SK-N-DZ (cell line): ENCODE results near the gene DISC1.
"Not testable (repeated sequence)": the region's sequence is repeated elsewhere in the genome, so short reads cannot be mapped to it uniquely, and the experiment has no call there.

Experiments
- DNase-seq: peaks from one replicate; pipeline ENCODE4 v3.0.0-alpha.2; 2015; ENCODE audit warnings: low spot score

DISC1 gene

DNA sequence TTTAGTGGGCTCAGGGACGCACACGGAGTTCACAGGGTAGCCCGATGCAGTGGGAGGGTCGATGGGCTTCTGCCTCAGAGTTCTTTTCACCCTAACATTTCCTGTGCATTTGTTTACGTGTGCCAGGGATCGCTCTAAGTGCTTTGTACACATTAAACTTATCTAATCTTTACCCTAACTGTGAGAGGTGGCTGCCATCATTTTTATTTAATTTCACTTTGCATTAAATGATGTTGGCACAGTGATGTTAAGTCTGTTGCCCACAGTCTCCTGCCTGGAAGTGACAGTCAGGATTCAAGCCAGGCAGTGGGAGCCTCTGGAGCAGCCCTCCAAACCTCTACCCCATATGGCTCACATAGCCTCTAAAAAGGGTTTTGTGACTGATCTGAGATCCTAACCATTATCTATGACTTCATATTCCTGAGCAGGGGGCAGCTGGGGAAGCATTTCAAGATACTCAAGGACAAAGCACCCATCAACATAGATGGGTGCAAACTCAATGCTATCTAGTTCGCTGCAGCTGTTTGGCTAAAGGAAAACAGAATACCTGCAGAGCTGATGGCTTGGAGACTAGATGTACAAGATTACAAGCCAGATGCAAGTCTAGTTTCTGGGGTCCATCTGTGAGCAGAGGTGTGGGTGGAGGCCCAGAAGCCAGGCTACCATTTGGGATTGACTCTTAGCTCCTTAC is 303.8 kb downstream of the DISC1 start:
- no peak for DNase-seq

DNA sequence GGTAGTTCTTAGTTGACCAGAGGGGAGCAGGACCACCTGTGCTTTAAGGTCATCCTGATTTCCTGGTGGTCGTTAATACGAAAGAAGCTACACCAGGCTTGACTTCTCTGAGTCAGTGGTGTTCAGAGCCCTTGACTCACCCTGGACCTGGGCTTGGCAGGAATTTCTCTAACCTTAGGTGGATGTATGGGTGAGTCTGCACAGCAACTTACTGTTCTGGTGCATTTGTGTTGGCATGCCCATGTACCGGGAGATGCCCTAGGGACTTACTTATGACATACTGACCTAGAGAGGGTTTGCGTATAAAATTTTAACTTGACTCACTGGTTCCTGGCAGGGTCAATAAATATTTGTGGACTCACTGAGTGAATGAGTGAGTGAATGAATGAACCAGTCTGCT is 304.6 kb downstream of the DISC1 start:
- DNase-seq, result no peak

DNA sequence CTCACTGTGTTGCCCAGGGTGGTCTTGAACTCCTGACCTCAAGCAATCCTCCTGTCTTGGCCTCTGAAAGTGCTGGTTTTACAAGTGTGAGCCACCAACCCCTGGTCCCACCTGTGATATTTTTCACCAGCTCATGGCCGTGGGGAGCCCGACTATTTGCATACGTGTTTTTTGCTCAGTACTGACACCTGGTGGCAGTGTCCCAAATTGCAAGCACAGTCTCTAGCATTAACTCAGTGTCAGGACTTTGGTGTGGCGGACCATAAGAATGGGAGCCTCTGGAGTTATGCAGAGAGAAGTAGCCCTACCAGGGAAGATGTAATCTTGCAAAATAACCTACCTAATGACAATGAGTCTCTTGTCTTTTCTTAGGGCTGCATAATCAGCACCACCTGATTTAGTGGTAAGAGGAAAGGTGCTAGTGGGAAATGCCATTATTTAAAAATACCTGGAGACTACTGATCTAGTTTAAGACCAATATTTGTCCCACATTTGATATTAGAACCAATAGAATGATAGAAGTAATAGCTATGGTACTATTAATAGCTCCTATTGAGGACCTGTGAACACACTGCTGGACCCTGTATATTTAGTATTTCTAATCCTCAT is 305.4 kb downstream of the DISC1 start:
- DNase-seq, result no peak

DNA sequence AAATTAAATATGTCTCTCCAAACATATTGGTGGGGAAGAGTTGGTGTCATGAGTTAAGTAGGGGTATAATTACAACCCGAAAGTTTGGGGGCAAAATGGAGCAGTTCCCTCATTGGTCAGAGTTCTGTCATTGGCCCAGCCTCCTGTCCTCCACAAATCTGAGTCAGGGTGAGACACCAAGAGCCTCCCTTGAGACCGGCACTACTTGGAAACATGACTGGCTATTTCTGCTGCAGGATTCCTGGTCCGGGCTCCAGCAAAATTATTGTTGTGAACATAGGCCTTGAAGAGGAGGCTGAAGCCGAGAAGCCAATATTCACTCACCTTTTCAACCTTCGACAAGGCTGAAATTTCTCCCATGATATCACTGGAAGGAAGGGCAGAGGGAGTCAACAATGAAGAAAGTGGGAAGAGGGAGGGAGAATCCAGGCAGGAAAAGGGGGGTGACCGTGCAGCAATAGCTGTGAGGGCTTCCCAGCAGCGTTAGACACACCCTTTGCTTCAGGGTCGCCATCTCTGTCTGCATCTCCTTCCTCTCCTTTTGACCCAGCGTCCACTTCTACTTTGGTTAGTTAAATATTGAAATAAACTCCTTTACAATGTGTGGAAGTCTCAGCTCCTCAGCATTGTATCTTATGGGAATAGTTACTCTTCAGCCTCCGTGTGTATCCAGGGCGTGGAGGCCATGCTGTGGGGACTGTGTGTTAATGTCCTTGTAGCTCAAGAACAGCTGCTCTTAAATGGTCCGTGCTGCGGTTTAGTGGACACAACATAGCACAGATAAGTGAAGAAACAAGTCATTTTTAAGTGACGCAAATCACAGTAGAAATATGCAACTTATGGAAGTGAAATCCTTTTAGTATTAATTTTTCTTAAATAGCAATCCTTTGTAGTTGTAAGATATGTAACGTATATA is 307.4 kb downstream of the DISC1 start:
- DNase-seq, result no peak

DNA sequence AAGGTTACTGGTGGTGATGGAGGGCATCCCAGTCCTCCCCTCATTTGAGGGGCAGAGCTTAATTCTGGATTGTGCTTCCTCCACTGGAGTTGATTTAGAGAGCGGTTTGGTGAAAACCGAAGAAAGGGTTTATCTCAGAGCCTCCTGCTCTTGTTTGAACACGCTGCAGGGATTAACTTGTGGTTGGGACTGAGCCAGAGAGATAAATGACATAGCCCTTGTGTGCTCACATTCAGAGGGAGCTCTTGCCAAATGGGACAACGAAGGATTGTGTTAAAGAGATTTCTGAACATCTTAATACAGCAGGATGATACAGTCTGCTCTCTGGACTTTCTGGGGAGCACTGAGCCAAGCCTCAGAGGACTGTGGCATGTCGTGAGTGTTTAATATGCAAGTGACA is 308.2 kb downstream of the DISC1 start:
- DNase-seq, result no peak

DNA sequence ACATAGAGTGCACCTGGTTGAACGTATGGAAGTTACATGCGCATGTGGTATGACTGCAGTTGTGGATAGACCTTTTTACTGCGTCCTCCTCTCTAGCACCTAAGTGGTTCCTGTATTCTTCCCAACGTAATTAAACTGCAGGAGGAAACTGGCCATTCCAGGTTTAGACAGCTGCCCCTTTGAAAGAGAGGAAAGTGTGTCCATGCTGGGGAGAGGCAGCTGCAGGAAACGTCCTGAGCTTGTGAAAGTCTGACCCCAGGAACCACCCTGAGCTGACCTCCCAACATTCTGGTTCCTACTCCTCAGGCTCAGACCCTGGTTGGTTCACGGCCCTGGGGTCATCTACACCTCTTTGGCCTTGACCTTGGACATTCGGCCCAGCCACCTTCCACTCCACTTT is 309.3 kb downstream of the DISC1 start:
- no peak for DNase-seq

DNA sequence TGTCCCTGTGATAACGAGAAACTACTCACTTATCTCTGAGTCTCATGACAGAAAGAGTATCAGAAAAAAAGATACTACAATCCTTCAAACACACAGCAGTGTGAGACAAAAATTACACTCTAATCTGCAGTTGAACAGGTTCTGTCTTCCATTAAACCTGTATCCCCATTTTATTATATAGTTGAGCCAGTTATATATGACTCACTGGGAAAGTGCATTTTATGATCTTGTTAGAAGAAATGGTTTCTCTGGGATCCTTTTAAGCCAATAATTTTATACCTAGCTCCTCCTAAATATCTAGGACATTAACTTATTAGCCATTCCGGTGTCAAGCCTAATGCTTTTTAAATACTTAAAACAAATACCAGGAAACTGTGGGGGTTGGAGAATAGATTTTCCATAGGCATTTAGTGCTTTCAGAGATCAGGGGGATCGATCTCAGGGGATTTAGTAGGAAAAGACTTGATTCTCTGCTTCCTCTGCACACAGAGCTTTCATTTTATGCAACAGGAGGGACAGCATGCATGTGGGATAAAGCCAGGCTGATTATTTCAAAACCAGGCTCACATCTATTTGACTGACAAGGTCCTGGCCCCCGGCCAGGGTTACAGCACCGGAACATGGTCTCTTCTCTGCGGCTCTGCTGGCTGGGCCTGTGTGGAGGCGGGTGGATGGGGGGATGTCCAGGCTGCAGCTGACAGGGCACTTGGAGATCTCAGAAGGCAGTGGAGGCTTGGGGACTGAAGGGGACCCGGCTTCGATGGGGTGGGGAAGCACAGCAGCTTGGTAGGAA is 310.6 kb downstream of the DISC1 start:
- DNase-seq, result peak; percentile 66

DNA sequence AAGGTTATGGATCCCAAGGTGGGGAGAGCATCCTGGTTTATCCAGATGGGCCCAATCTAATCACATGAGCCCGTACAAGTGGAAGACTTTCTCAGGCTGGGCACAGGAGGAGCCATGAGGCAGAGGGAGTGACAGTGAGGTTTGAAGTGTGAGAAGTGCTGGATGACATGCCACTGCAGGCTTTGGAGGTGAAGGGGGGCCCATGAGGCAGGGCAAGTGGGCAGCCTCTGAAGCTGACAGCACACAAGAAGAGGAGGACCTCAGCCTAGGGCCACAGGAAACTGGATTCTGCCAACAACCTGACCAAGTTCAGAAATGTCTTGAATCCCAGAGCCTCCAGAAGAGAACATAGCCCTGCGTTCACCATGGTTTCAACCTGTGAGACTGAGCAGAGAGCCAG is 311.6 kb downstream of the DISC1 start:
- DNase-seq, result no peak

DNA sequence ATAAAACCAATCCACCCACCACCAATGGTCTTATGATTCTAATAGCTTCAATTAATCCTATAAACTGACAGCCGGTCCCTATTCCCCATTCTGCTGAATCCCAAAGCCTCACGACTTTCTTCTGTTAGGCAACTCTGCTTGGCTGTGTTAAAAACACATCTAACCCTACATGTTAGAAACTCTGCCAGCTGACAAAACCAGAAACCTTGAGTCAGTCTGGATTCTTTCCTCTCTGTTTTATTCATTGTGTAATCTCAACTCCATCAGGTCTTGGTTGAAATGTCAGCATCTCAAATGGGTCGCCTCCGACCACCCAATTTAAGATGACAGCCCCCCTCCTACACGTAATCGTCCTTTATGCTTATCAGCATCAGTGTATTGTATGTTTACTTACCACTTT is 312.1 kb downstream of the DISC1 start:
- no peak for DNase-seq

DNA sequence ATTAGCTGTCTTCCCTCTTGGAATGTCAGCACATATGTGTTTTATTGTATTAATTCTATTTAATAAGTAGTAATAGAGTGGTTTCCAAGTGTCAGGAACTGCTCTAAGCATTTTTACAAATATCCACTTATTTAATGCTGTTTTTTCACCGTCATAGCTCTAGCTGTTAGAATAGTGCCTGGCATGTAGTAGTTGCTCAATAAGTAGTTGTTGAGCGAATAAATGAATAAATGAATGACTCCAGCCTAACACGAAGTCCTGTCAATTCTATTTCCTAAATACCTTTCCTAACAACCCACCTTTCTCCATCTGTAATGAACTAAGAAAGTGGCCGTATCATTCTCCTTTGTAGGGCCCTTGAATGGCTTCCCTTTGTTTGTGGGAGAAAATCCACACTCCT is 312.5 kb downstream of the DISC1 start:
- no peak for DNase-seq

DNA sequence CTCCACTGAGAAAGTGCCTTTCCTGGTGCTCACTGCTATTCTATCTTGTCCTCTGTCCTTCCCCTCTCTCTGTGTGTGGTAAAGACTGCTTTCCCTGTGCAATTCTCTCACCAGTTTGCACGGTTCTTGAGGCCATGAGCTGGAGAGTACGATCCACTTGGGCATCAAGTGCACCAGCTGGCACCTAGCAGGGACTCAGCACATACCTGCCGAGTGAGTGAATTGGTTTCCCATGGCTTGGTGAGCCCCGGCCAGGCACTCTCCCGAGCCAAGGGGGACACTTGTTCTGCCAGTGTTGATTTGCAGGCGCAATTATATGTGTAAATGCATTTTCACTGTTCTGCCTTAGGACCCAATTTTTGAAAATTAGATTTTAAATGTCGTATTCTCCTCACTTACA is 313.5 kb downstream of the DISC1 start:
- DNase-seq, result no peak

DNA sequence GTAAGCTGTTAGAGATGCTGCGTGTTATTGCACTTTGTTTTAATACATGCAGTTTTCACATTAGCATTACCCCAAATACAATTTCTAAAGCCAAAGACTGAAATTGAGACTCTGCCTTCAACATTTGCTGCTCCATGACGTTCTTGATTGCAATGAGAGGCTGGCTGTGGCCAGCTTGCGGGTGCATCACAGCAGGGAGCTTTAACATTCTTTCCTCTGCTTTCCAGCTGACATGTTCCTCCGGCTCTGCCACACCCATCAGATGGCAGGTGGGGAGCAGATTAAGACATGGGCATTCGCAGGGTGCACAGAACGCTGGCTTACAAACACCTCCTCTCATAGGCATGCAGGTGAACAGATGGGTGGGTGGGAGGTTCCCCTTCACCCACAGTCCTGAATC is 314.1 kb downstream of the DISC1 start:
- DNase-seq, result no peak

DNA sequence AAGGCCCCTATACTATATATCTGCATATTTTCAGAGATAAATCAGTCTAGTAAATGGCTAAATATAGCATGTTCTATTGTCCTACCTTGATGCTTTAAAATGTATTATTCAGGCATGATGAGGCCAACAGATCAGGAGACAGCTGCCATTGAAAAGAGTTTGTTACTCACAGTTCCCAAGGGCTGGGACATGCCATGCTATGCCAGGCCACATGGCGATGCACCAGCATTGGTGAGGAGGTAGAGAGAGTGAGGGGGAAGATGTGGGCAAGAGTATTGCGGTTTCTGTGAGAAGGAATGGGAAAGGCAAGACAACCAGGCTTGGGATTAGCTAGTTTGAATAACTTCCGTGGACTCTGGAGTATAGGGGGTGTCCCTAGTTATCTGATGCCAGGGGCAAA is 316.5 kb downstream of the DISC1 start:
- DNase-seq, result no peak

DNA sequence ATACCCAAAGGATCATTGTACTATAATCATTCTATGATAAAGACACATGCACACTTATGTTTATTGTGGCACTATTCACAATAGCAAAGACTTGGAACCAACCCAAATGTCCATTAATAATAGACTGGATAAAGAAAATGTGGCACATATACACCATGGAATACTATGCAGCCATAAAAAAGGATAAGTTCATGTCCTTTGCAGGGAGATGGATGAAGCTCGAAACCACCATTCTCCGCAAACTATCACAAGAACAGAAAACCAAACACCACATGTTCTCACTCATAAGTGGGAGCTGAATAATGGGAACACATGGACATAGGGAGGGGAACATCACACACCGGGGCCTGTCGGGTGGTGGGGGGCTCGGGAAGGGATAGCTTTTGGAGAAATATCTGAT is 321.5 kb downstream of the DISC1 start:
- not testable (repeated sequence) for DNase-seq

DNA sequence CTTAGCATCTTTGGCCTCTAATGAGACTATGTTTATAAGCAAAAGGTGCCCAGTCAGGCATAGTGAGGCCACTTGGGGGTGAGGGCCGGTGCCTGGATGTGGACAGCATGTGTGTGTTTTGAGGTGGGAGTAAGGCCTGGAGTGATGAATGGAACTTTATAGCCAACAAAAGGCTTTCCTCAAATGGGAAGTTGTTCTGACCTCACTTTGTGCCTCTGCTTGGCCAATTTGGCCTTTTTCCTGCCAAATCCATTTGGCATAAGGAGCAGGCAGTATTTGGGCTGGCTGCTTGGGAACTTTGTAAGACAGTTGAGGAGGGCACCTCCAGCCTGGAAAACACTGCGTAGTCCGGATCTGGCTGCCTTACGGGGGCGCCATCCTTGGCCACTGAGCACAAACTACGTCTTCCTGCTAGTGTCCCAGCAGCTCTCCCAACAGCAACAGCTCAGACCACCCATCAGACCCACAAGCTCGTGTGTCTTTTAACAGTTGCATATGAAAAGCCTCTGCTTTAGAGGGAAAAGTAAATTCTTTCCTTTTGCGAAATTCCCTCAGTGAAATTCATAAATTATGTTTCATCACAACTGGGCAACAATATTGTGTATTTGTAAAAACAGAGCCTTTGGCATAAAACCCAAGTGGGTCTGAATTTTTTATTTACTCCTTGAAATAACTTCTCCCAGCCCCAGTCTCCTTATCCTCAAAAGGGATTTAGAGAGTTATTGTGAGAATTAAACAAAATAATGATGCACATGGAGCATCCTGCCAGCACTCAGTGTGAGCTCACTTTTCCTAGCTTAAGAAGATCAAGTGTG is 322.9 kb downstream of the DISC1 start:
- DNase-seq, result no peak

DNA sequence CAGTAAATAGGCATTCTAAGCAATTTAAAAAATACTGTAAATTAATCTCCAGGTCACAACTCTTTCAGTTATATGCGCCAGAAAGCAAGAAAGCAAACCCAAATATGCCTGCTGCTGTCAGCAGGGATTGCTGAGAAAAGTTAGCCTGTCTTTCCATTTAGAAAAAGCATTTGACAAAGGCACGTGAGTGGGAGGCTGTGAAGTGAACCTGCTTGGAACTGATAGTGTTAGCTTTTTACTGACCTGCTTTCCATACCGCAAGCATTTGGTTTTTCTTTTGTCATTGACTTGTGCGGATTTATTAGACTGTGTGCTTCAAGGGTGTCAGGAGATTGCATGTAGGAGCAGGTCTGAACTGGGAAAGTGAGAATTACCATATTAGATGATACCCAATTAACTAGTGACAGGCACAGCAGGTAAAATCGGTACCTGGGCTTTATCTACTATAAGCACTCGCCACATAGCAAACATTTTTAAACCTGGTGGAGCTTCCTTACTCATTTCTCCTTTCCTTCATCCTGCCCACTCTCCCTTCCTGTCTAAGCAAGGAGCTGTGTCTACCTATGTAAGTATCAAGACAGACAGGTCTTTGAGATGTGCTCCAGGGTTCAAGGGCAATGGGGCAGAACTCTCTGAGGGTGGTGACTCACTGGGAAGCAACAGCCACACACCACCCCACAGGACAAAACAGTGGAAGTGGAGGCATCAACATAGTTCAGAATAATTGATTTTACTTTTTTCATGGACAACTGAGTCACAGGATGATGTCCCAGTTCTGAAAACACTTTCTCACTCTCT is 323.9 kb downstream of the DISC1 start:
- no peak for DNase-seq

DNA sequence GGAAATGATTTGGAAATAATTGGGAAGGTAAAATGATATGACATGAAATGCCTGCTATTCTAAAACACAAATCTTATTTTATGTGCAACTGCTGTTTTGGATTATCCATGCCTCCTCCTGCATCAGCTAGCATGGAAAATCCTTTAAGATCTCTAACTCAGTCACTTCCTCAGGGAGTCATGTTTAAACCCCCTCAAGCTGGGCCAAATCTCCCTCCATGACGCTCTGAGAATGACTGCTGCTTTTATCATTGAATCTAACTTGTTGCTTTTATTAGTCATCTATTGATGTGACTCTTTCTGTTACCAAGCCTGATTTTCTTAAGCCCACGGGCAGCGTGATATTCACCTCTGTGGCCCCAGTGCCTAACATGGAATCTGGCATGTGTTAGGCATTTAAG is 324.8 kb downstream of the DISC1 start:
- no peak for DNase-seq

DNA sequence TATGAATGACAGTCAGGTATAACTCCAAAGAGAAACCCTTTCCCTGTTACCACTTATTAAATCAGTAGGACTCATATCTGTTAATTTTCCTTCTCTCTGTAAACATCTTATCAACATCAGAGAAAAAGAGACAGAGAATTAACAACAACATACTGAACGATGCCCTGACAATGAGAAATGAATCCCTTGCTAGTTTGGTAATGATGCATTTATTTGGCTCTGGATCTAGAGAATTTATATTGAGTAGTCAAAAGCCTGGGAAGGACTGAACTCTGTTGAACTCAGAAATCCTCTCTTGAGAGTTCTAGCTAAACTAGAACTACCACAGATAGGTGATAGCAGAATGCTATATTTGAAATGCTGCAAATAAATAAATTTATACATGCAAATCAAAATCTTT is 325.6 kb downstream of the DISC1 start:
- no peak for DNase-seq

DNA sequence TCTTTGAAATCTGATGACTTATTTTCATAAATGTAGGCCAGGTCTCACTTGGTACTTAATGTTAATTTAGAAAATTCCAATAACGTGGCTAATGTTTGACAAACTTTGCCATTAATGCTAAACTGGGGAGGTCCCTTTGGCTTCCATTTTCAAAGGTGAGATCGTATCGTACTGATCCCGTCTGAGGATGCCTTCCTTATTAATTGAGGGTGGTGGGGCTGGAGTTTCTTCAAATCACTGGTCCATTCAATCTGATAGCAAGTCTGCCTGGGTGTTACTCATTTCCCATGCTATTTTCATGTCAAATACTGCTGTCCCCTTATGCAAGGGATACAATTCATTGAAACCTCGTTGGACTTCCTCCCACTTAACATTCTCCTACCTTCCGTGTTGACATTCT is 327.1 kb downstream of the DISC1 start:
- no peak for DNase-seq

DNA sequence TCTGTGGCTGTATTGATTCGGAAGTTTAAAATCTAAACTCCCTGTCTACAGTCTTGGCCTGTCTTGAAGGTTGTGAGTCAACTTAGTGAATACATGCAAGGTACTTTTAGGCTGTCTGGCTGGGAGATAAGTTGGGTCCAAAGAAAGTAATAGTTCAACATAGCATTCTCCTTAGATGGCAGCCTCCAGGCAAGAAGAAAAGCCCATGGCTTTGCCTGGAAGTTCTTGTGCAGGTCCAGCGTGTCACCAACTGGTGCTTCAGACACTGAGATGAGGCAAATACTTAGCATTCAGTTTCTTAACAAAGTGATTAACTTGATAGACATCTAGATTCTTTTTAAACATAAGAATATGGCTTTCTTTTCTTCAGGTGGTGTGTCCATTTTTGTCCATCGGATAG is 328.2 kb downstream of the DISC1 start:
- no peak for DNase-seq
